ENCODE measurements around the gene BTAF1.

Gene BTAF1

GRCh38 chr10:91974960-91975359 lies 51.4 kb downstream of the BTAF1 start:
- Histone ChIP-seq H3K27ac (ENCODE audit: low read depth, low read length) (no peak overlapping the region), H3F3A (ENCODE audit: control insufficient read depth, insufficient read depth) (no peaks in the 10 kb centered on the region), H3K9me3 (ENCODE audit: control insufficient read depth, insufficient read depth, low read length) (no peaks in the 10 kb centered on the region), H3K27me3 (ENCODE audit: control insufficient read depth, low read length) (no peaks in the 10 kb centered on the region), H3K4me2 (ENCODE audit: low read length) (no peak overlapping the region), H3K9me2 (replicated peaks; ENCODE audit: control insufficient read depth, low read length) (no peaks in the 10 kb centered on the region), H3K36me3 (ENCODE audit: control insufficient read depth, low read length) (peaks cover 42% of the 10 kb centered on the region), H3K79me2 (ENCODE audit: control insufficient read depth, low read length) (no peaks in the 10 kb centered on the region), H4K20me1 (ENCODE audit: control insufficient read depth, insufficient read depth, low read depth, low read length) (no peaks in the 10 kb centered on the region), H3K4me1 (ENCODE audit: control insufficient read depth, low read length) (no peaks in the 10 kb centered on the region), H3K4me3 (ENCODE audit: low read length) (no peak overlapping the region)
- TF ChIP-seq CTCF (IDR thresholded peaks at IDR 0.05; ENCODE audit: low read depth, low read length, poor library complexity, severe bottlenecking) (no peak), EZH2phosphoT487 (IDR thresholded peaks at IDR 0.05; ENCODE audit: borderline replicate concordance, low read length) (no peak)

GRCh38 chr10:91975438-91975837 lies 51.9 kb downstream of the BTAF1 start:
- Histone ChIP-seq H3K36me3 (ENCODE audit: control insufficient read depth, low read length) (peaks cover 44% of the 10 kb centered on the region), H3K4me2 (ENCODE audit: low read length) (no peak overlapping the region)

GRCh38 chr10:91976317-91977051 lies 52.9 kb downstream of the BTAF1 start:
- TF ChIP-seq CTCF (IDR thresholded peaks at IDR 0.05; ENCODE audit: low read depth, low read length, poor library complexity, severe bottlenecking) (no peak), EZH2phosphoT487 (IDR thresholded peaks at IDR 0.05; ENCODE audit: borderline replicate concordance, low read length) (no peak)
- no peaks in the 10 kb centered on the region for H3K9me2 ChIP-seq (replicated peaks; ENCODE audit: control insufficient read depth, low read length)
- H3K4me1 ChIP-seq (ENCODE audit: control insufficient read depth, low read length), result no peaks in the 10 kb centered on the region
- no peaks in the 10 kb centered on the region for H3K27me3 ChIP-seq (ENCODE audit: control insufficient read depth, low read length)
- H3K27ac ChIP-seq (ENCODE audit: low read depth, low read length), result no peak overlapping the region
- H3K79me2 ChIP-seq (ENCODE audit: control insufficient read depth, low read length), result no peaks in the 10 kb centered on the region
- H4K20me1 ChIP-seq (ENCODE audit: control insufficient read depth, insufficient read depth, low read depth, low read length), result no peaks in the 10 kb centered on the region
- peaks cover 50% of the 10 kb centered on the region for H3K36me3 ChIP-seq (ENCODE audit: control insufficient read depth, low read length)
- H3K4me3 ChIP-seq (ENCODE audit: low read length), result no peak overlapping the region
- H3K9me3 ChIP-seq (ENCODE audit: control insufficient read depth, insufficient read depth, low read length), result no peaks in the 10 kb centered on the region
- no peak overlapping the region for H3K4me2 ChIP-seq (ENCODE audit: low read length)
- H3F3A ChIP-seq (ENCODE audit: control insufficient read depth, insufficient read depth), result no peaks in the 10 kb centered on the region

More at GRCh38 chr10:91975438-91975837, 51.9 kb downstream of the BTAF1 start:
- Histone ChIP-seq H3K4me3 (ENCODE audit: low read length) (no peak overlapping the region), H3K79me2 (ENCODE audit: control insufficient read depth, low read length) (no peaks in the 10 kb centered on the region), H3K9me3 (ENCODE audit: control insufficient read depth, insufficient read depth, low read length) (no peaks in the 10 kb centered on the region), H3K27me3 (ENCODE audit: control insufficient read depth, low read length) (no peaks in the 10 kb centered on the region), H3K27ac (ENCODE audit: low read depth, low read length) (no peak overlapping the region), H3K9me2 (replicated peaks; ENCODE audit: control insufficient read depth, low read length) (no peaks in the 10 kb centered on the region), H3K4me1 (ENCODE audit: control insufficient read depth, low read length) (no peaks in the 10 kb centered on the region), H3F3A (ENCODE audit: control insufficient read depth, insufficient read depth) (no peaks in the 10 kb centered on the region), H4K20me1 (ENCODE audit: control insufficient read depth, insufficient read depth, low read depth, low read length) (no peaks in the 10 kb centered on the region)
- TF ChIP-seq CTCF (IDR thresholded peaks at IDR 0.05; ENCODE audit: low read depth, low read length, poor library complexity, severe bottlenecking), result no peak
- TF ChIP-seq EZH2phosphoT487 (IDR thresholded peaks at IDR 0.05; ENCODE audit: borderline replicate concordance, low read length), result no peak

Data from DOHH2 (cell line).